SK-N-SH (cell line): ENCODE data around the gene NACC1. TPM values are rescaled to one million over a fixed set of nuclear protein-coding genes. Genes with fewer than 3 reads are reported as not detected.

Experiments
- CTCF ChIA-PET: fragments of 300-600, 350-600 bp; formaldehyde crosslinking; extraction: SDS; loops from one replicate; lab custom pipeline; 2021; lab: Yijun Ruan, JAX
- POLR2A ChIA-PET: fragments of 350-600 bp; sonication (Branson Sonifier 250); formaldehyde crosslinking; extraction: SDS; loops from one replicate; lab custom pipeline; 2020; ENCODE audit warnings: antibody characterized with exemption, inconsistent platforms; lab: Yijun Ruan, JAX
- DNase-seq: peaks from one replicate; pipeline ENCODE4 v3.0.0; 2012
- H2AFZ ChIP-seq: fragments of 200-600 bp; sonication (generic); 2 replicates; pipeline ENCODE4 v1.8.1; 2016; ENCODE audit warnings: antibody characterized with exemption, mild to moderate bottlenecking, low read depth
- H3F3A ChIP-seq: fragments of 200-600 bp; sonication (generic); replicated peaks from 2 replicates; pipeline ENCODE3; 2016; ENCODE audit warnings: antibody characterized with exemption, mild to moderate bottlenecking; ENCODE audit not compliant: insufficient read depth
- H3K27ac ChIP-seq, 2 experiments: fragments of 200-500 bp in 1 of 2; fragments of 200-600 bp in 1 of 2; sonication (Bioruptor generic) in 1 of 2; sonication (generic), shearing (Covaris generic) in 1 of 2; 2 replicates each; pipeline versions ENCODE4 v1.5.1 to v1.6.1; 2014 to 2016; ENCODE audit warnings: low read depth in 2 of 2, inconsistent platforms in 1 of 2, low read length in 1 of 2, mild to moderate bottlenecking in 1 of 2, mixed read lengths in 1 of 2
- H3K27me3 ChIP-seq: fragments of 200-600 bp; sonication (generic), shearing (Covaris generic); 2 replicates; pipeline ENCODE4 v1.6.1; 2016; ENCODE audit warnings: mixed run types; ENCODE audit not compliant: insufficient read depth
- H3K36me3 ChIP-seq, 2 experiments: fragments of 200-500 bp in 1 of 2; fragments of 200-600 bp in 1 of 2; sonication (Bioruptor generic) in 1 of 2; sonication (generic) in 1 of 2; replicated peaks in 1 of 2; 2 replicates each; pipeline versions ENCODE3 to v1.5.1; 2014 to 2016; ENCODE audit warnings: low read length in 1 of 2, mild to moderate bottlenecking in 1 of 2; ENCODE audit not compliant: insufficient read depth in 2 of 2, control insufficient read depth in 1 of 2
- H3K4me1 ChIP-seq, 2 experiments: fragments of 200-500 bp in 1 of 2; fragments of 200-600 bp in 1 of 2; sonication (Bioruptor generic) in 1 of 2; sonication (generic), shearing (Covaris generic) in 1 of 2; 2 replicates each; pipeline versions ENCODE4 v1.5.1 to v1.6.1; 2014 to 2016; ENCODE audit warnings: low read depth in 1 of 2, low read length in 1 of 2, mixed run types in 1 of 2; ENCODE audit not compliant: insufficient read depth in 2 of 2, control insufficient read depth in 1 of 2
- H3K4me2 ChIP-seq: fragments of 200-600 bp; sonication (generic), shearing (Covaris generic); 2 replicates; pipeline ENCODE4 v1.6.1; 2017; ENCODE audit warnings: mixed run types
- H3K4me3 ChIP-seq, 2 experiments: fragments of 200-500 bp in 1 of 2; fragments of 200-600 bp in 1 of 2; sonication (Bioruptor generic) in 1 of 2; sonication (generic), shearing (Covaris generic) in 1 of 2; 2 replicates each; pipeline versions ENCODE4 v1.5.1 to v1.8.1; 2014 to 2016; ENCODE audit warnings: low read depth in 2 of 2, inconsistent platforms in 1 of 2, low read length in 1 of 2, mild to moderate bottlenecking in 1 of 2, mixed read lengths in 1 of 2, moderate library complexity in 1 of 2
- H3K79me2 ChIP-seq: fragments of 200-600 bp; sonication (generic); 2 replicates; pipeline ENCODE4 v1.8.1; 2017; ENCODE audit warnings: mild to moderate bottlenecking; ENCODE audit not compliant: insufficient read depth
- H3K9ac ChIP-seq: fragments of 200-600 bp; sonication (generic); 2 replicates; pipeline ENCODE4 v1.6.1; 2017; ENCODE audit warnings: mixed run types
- H3K9me2 ChIP-seq: fragments of 200-600 bp; sonication (generic); 2 replicates; pipeline ENCODE4 v1.6.1; 2017; ENCODE audit warnings: mixed run types
- H3K9me3 ChIP-seq: fragments of 200-600 bp; sonication (generic); 2 replicates; pipeline ENCODE4 v1.6.1; 2017; ENCODE audit warnings: mixed run types, mild to moderate bottlenecking, moderate library complexity
- H4K20me1 ChIP-seq: fragments of 200-600 bp; sonication (generic); 2 replicates; pipeline ENCODE4 v1.6.1; 2017; ENCODE audit warnings: mild to moderate bottlenecking, mixed run types; ENCODE audit not compliant: insufficient read depth
- CHD2 ChIP-seq: fragments of 150-350 bp; IDR thresholded peaks from 2 replicates; pipeline ENCODE4 v1.6.1; 2018; ENCODE audit warnings: low read length; ENCODE audit not compliant: partially characterized antibody
- EZH2phosphoT487 ChIP-seq: fragments of 200-600 bp; sonication (generic); IDR thresholded peaks from 2 replicates; pipeline ENCODE4 v1.6.1; 2017; ENCODE audit warnings: low read depth, mixed run types, mild to moderate bottlenecking, antibody characterized with exemption, moderate library complexity, borderline replicate concordance
- FOXJ3 ChIP-seq: sonication (generic); formaldehyde crosslinking; IDR thresholded peaks from 2 replicates; pipeline ENCODE4 v1.5.1; 2020; ENCODE audit warnings: mild to moderate bottlenecking, missing genetic modification reagents
- FOXM1 ChIP-seq: IDR thresholded peaks from 2 replicates; pipeline ENCODE4 v1.4.0; 2012; ENCODE audit warnings: low read depth, mild to moderate bottlenecking
- JUND ChIP-seq: IDR thresholded peaks from 2 replicates; pipeline ENCODE4 v1.4.0; 2012
- MXI1 ChIP-seq: IDR thresholded peaks from 2 replicates; pipeline ENCODE4 v1.6.1; 2012; ENCODE audit warnings: mild to moderate bottlenecking, low read depth, low read length, improper control_type of control experiment
- NFIC ChIP-seq: IDR thresholded peaks from 2 replicates; pipeline ENCODE4 v1.4.0; 2012; ENCODE audit warnings: borderline replicate concordance
- NRF1 ChIP-seq: IDR thresholded peaks from 2 replicates; pipeline ENCODE4 v1.6.1; 2012; ENCODE audit warnings: low read depth, mild to moderate bottlenecking, low read length
- POLR2AphosphoS5 ChIP-seq: IDR thresholded peaks from 2 replicates; pipeline ENCODE4 v1.6.1; 2012; ENCODE audit warnings: low read depth, low read length
- RCOR1 ChIP-seq: fragments of 150-350 bp; IDR thresholded peaks from 2 replicates; pipeline ENCODE4 v1.6.1; 2017; ENCODE audit warnings: antibody characterized with exemption, low read length
- RFX5 ChIP-seq: IDR thresholded peaks from 2 replicates; pipeline ENCODE4 v1.6.1; 2012; ENCODE audit warnings: mild to moderate bottlenecking, improper control_type of control experiment, low read length
- SIN3A ChIP-seq: IDR thresholded peaks from 2 replicates; pipeline ENCODE4 v1.6.1; 2012; ENCODE audit warnings: low read depth, mild to moderate bottlenecking, low read length, moderate library complexity, borderline replicate concordance
- TAF1 ChIP-seq: IDR thresholded peaks from 2 replicates; pipeline ENCODE4 v1.6.1; 2012; ENCODE audit warnings: low read depth, mild to moderate bottlenecking, low read length, moderate library complexity, borderline replicate concordance
- TCF12 ChIP-seq: IDR thresholded peaks from 2 replicates; pipeline ENCODE4 v1.4.0; 2012
- TEAD4 ChIP-seq: IDR thresholded peaks from 2 replicates; pipeline ENCODE4 v1.4.0; 2012; ENCODE audit warnings: mild to moderate bottlenecking, borderline replicate concordance; ENCODE audit not compliant: insufficient read depth
- YY1 ChIP-seq: IDR thresholded peaks from 2 replicates; pipeline ENCODE4 v1.4.0; 2012; ENCODE audit warnings: low read depth, mild to moderate bottlenecking
- WGBS: methylation state at CpG from one replicate; pipeline ENCODE4 v1.1.6; 2017; ENCODE audit warnings: low lambda C conversion rate; 5-methylcytosine and 5-hydroxymethylcytosine counted together
- polyA plus RNA-seq, 3 experiments: library from polyadenylated mRNA; depleted of rRNA; stranded (reverse); fragments of >200 nt; gene quantifications; 2 replicates each; pipeline ENCODE4 v1.2.3, GENCODE V29; 2012
- TF ChIP-seq, protein P1 (sequence below): IDR thresholded peaks from 2 replicates; pipeline ENCODE4 v1.4.0; 2012; ENCODE audit warnings: low read depth, borderline replicate concordance
- TF ChIP-seq, protein P2 (sequence below): IDR thresholded peaks from 2 replicates; pipeline ENCODE4 v1.4.0; 2012; ENCODE audit warnings: low read depth, borderline replicate concordance
- TF ChIP-seq, protein P3 (sequence below): fragments of 200-600 bp; sonication (generic); IDR thresholded peaks from 2 replicates; pipeline ENCODE4 v1.6.1; 2017; ENCODE audit warnings: antibody characterized with exemption, mild to moderate bottlenecking, moderate library complexity
- TF ChIP-seq, protein P4 (sequence below): fragments of 150-350 bp; IDR thresholded peaks from 2 replicates; pipeline ENCODE4 v1.6.1; 2017; ENCODE audit warnings: antibody characterized with exemption, low read length, low read depth, borderline replicate concordance
- TF ChIP-seq, protein P5 (sequence below): IDR thresholded peaks from 2 replicates; pipeline ENCODE4; 2012
- TF ChIP-seq, protein P6 (sequence below): IDR thresholded peaks from 2 replicates; pipeline ENCODE4 v1.4.0; 2012; ENCODE audit warnings: low read depth

Gene NACC1
- polyA plus RNA-seq, 1 of the 3 experiments (the other 2 are of a cell fraction): 127 TPM

DNA sequence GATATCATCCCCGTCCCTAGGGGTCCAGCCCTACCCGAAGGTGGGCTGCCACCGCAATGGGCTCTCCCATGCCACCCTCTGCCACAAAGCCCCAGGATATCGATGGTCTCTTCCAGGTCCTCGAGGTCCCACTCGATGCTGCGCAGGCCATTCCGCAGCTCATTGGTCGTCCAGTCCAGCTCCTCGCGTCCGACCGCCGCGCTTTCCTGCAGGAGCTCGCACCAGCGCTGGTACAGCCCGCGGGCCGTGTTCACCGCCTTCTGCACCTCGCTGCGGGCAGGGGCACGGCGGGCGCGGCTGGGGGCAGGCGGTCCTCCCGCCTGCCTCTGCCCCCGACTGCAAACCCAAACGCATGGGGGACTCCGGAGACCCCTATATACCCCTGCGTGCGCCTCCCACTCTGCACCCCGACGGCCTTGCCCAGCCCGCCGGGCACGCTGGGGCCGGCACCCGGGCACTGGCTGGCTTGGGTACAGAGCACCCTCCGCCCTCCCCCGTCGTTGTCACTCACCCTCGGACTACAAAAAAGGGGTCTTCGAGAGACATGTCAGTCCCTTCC is 31.6 kb downstream of the NACC1 start (continued):
- no peak for TF ChIP-seq TEAD4
- TF ChIP-seq, protein P1, sequence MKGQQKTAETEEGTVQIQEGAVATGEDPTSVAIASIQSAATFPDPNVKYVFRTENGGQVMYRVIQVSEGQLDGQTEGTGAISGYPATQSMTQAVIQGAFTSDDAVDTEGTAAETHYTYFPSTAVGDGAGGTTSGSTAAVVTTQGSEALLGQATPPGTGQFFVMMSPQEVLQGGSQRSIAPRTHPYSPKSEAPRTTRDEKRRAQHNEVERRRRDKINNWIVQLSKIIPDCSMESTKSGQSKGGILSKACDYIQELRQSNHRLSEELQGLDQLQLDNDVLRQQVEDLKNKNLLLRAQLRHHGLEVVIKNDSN: no peak
- no peak for TF ChIP-seq NFIC
- no peak for TF ChIP-seq RCOR1

DNA sequence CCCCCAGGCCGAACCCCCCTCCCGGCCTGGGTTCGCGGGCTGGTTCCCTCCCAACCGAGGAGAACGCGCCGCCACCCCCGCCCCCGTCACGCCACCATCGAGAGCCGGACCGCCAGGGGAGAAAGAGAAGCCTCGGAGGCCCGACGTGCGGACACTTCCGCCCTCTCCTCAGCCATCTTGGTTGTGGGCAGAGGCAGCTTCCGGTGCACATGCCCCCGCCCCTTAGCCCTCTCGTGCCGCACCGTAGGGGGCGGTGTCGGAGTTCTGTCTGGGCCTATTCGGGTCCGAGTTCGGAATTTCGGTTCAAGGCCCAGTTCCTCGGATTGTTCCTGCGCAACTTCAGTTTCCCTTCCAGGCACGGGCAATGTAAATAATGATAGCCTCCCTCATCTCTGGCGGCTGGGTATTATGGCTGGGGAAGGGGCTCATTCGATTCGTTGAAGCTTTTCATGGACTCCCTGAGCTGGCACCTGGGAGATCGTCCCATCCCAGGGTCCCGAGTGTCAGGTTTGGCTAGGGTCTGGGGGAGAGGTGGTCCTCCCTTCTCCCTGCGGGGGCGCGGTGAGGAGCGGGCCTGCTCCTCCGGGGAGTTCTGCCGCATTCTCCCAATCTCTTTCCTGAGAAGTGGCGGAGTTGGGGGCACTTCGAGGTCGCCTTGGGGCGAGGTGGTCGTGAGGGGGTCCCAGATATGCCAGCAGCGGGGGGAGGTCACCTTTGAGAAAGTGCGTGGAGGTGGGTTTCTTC is 32.3 kb downstream of the NACC1 start, which contains the start of the genes IER2 and STX10:
TSS of gene IER2 (plus strand) at position 225 of the 744 bp plus-strand sequence. CDS start 2,776 bp downstream, outside the sequence.
TSS of gene STX10 (minus strand) at position 189 of the 744 bp plus-strand sequence. CDS start 202 bp downstream, outside the sequence.
- Histone ChIP-seq H3K36me3 (peaks cover under 1 to 18% of the 10 kb centered on the region in 2 experiments), H3K79me2 (peaks cover 65% of the 10 kb centered on the region), H3K27me3 (no peaks in the 10 kb centered on the region), H3K4me3 (peak within 1 kb of the TSS; percentile 83 to 94), H4K20me1 (peaks cover 24% of the 10 kb centered on the region), H2AFZ (peak within 1 kb of the TSS; percentile 71; the same call in 1 of the 2 replicates), H3F3A (peaks cover 17% of the 10 kb centered on the region), H3K9me3 (no peaks in the 10 kb centered on the region), H3K9me2 (no peaks in the 10 kb centered on the region), H3K4me2 (peak within 1 kb of the TSS; percentile 81), H3K4me1 (peaks cover 0 to 12% of the 10 kb centered on the region in 2 experiments; a peak in 1 of 4 replicates), H3K27ac (peak within 1 kb of the TSS; percentile 95 to 99), H3K9ac (peak within 1 kb of the TSS; percentile 94)
- POLR2A ChIA-PET: interaction anchor here (0.7 to 2.8 kb wide), 7 partner anchors 11 to 176 kb away, joined by 3 to 24 read pairs (median 4); partner anchors contain the start of gene NACC1
- 0% methylated on average over 8 of the region's 51 CpGs for WGBS
- CTCF ChIA-PET: interaction anchor here (0.6 to 1.8 kb wide), 13 partner anchors 11 to 185 kb away, joined by 3 to 10 read pairs (median 4); no protein-coding TSS in a partner anchor
- DNase-seq: peak; percentile 92
- TF ChIP-seq FOXJ3 (CRISPR knock-in tag) (no peak), RFX5 (no peak), JUND (no peak), EZH2phosphoT487 (no peak), TCF12 (peak; percentile 20; the same call in 1 of the 2 replicates), FOXM1 (no peak), TAF1 (peak; percentile 76), CHD2 (peak; percentile 70), NRF1 (peak; percentile 31; the same call in 1 of the 2 replicates), SIN3A (peak; percentile 56; the same call in 1 of the 2 replicates), POLR2AphosphoS5 (peak; percentile 69), MXI1 (peak; percentile 84), YY1 (peak; percentile 99), RCOR1 (no peak), NFIC (no peak)
- TF ChIP-seq, protein P2, sequence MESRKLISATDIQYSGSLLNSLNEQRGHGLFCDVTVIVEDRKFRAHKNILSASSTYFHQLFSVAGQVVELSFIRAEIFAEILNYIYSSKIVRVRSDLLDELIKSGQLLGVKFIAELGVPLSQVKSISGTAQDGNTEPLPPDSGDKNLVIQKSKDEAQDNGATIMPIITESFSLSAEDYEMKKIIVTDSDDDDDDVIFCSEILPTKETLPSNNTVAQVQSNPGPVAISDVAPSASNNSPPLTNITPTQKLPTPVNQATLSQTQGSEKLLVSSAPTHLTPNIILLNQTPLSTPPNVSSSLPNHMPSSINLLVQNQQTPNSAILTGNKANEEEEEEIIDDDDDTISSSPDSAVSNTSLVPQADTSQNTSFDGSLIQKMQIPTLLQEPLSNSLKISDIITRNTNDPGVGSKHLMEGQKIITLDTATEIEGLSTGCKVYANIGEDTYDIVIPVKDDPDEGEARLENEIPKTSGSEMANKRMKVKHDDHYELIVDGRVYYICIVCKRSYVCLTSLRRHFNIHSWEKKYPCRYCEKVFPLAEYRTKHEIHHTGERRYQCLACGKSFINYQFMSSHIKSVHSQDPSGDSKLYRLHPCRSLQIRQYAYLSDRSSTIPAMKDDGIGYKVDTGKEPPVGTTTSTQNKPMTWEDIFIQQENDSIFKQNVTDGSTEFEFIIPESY: no peak
- TF ChIP-seq, protein P3, sequence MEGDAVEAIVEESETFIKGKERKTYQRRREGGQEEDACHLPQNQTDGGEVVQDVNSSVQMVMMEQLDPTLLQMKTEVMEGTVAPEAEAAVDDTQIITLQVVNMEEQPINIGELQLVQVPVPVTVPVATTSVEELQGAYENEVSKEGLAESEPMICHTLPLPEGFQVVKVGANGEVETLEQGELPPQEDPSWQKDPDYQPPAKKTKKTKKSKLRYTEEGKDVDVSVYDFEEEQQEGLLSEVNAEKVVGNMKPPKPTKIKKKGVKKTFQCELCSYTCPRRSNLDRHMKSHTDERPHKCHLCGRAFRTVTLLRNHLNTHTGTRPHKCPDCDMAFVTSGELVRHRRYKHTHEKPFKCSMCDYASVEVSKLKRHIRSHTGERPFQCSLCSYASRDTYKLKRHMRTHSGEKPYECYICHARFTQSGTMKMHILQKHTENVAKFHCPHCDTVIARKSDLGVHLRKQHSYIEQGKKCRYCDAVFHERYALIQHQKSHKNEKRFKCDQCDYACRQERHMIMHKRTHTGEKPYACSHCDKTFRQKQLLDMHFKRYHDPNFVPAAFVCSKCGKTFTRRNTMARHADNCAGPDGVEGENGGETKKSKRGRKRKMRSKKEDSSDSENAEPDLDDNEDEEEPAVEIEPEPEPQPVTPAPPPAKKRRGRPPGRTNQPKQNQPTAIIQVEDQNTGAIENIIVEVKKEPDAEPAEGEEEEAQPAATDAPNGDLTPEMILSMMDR: peak; percentile 53
- TF ChIP-seq, protein P4, sequence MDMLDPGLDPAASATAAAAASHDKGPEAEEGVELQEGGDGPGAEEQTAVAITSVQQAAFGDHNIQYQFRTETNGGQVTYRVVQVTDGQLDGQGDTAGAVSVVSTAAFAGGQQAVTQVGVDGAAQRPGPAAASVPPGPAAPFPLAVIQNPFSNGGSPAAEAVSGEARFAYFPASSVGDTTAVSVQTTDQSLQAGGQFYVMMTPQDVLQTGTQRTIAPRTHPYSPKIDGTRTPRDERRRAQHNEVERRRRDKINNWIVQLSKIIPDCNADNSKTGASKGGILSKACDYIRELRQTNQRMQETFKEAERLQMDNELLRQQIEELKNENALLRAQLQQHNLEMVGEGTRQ: no peak
- TF ChIP-seq, protein P5, sequence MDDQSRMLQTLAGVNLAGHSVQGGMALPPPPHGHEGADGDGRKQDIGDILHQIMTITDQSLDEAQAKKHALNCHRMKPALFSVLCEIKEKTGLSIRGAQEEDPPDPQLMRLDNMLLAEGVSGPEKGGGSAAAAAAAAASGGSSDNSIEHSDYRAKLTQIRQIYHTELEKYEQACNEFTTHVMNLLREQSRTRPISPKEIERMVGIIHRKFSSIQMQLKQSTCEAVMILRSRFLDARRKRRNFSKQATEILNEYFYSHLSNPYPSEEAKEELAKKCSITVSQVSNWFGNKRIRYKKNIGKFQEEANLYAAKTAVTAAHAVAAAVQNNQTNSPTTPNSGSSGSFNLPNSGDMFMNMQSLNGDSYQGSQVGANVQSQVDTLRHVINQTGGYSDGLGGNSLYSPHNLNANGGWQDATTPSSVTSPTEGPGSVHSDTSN: no peak
- TF ChIP-seq, protein P6, sequence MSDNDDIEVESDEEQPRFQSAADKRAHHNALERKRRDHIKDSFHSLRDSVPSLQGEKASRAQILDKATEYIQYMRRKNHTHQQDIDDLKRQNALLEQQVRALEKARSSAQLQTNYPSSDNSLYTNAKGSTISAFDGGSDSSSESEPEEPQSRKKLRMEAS: peak; percentile 80
- TF ChIP-seq, protein P1: no peak
